ENCODE data around the gene GOLT1A.

- TF ChIP-seq CTCF (IDR thresholded peaks at IDR 0.05; ENCODE audit: low read depth, low read length, missing input control), result no peak
- peak; percentile 92 for TF ChIP-seq REST (IDR thresholded peaks at IDR 0.05)
- TF ChIP-seq HNF4G (IDR thresholded peaks at IDR 0.05), result peak; percentile 66
- peak; percentile 98 for TF ChIP-seq MAX (IDR thresholded peaks at IDR 0.05)
These were observed 40.4 kb upstream of the GOLT1A start for GRCh38 chr1:204254031-204254661.
